Breast epithelium (tissue), 4 donors: ENCODE measurements around the gene ARHGAP20. TPM values are rescaled to one million over a fixed set of nuclear protein-coding genes. Genes with fewer than 3 reads are reported as not detected.
A peak's percentile ranks its signal among the peaks of the same experiment; 100 is the strongest.

Experiments
- DNase-seq, 2 donors: peaks; one replicate each; pipeline ENCODE4 v3.0.0-alpha.2; 2019; ENCODE audit warnings: low spot score in 2 of 2
- H3K27ac ChIP-seq, 2 donors: fragments of 200-600 bp; sonication (generic) in 1 of 2; one replicate each; pipeline ENCODE4 v1.5.1; 2016 to 2019; ENCODE audit warnings: mild to moderate bottlenecking in 1 of 2
- H3K27me3 ChIP-seq, 2 donors: fragments of 200-600 bp; sonication (generic) in 1 of 2; one replicate each; pipeline versions ENCODE4 v1.5.1 to v1.6.0; 2017 to 2019; ENCODE audit warnings: control low read depth in 1 of 2, mild to moderate bottlenecking in 1 of 2
- H3K36me3 ChIP-seq: fragments of 200-600 bp; one replicate; pipeline ENCODE4 v1.5.1; 2019
- H3K4me1 ChIP-seq, 2 donors: fragments of 200-600 bp; sonication (generic); one replicate each; pipeline ENCODE4 v1.5.1; 2016 to 2019; ENCODE audit warnings: control low read depth in 1 of 2
- H3K4me3 ChIP-seq, 3 donors: fragments of 200-600 bp; sonication (generic); 1 replicate in 2 of 3; 2 replicates in 1 of 3; pipeline ENCODE4 v1.5.1; 2016 to 2019; ENCODE audit warnings: mild to moderate bottlenecking in 3 of 3, moderate library complexity in 2 of 3
- H3K9me3 ChIP-seq, 2 donors: fragments of 200-600 bp; sonication (generic) in 1 of 2; one replicate each; pipeline ENCODE4 v1.5.1; 2016 to 2019; ENCODE audit warnings: control low read depth in 1 of 2
- CTCF ChIP-seq, 3 donors: fragments of 450-650 bp; IDR thresholded peaks; one replicate each; pipeline ENCODE4 v1.5.1; 2016 to 2017; ENCODE audit warnings: antibody characterized with exemption in 3 of 3, mild to moderate bottlenecking in 3 of 3, moderate library complexity in 3 of 3
- POLR2A ChIP-seq: fragments of 450-650 bp; IDR thresholded peaks from one replicate; pipeline ENCODE4 v1.6.1; 2016; ENCODE audit warnings: antibody characterized with exemption, mild to moderate bottlenecking, moderate library complexity
- POLR2AphosphoS5 ChIP-seq, 3 donors: sonication (generic); formaldehyde crosslinking; IDR thresholded peaks; one replicate each; pipeline ENCODE4 v1.6.1; 2017; ENCODE audit warnings: antibody characterized with exemption in 3 of 3
- intact Hi-C: fragments of 100-400 bp; cut with DNase I; formaldehyde crosslinking; loops from one replicate; pipeline ENCODE4 v1.15.1; 2023; ENCODE audit warnings: low total_unique reads
- total RNA-seq, 3 donors: library from RNA; depleted of rRNA; stranded (reverse); fragments of >200 nt; gene quantifications; one replicate each; pipeline ENCODE4 v1.1.0, GENCODE V29; 2016

ARHGAP20 gene
- total RNA-seq, 3 donors from 2014 or later: 5.4 to 34.6 (median 11.8) TPM

GRCh38 chr11:110734790-110735189, 22.6 kb upstream of the ARHGAP20 start:
- Histone ChIP-seq H3K4me1 (no peaks in the 10 kb centered on the region), H3K36me3 (no peaks in the 10 kb centered on the region), H3K4me3 (no peak overlapping the region), H3K27ac (no peak overlapping the region), H3K9me3 (no peaks in the 10 kb centered on the region), H3K27me3 (no peaks in the 10 kb centered on the region)
- DNase-seq: no peak
- intact Hi-C loops: no loop called here
- TF ChIP-seq POLR2AphosphoS5 (IDR thresholded peaks at IDR 0.05) (no peak), CTCF (IDR thresholded peaks at IDR 0.05) (no peak), POLR2A (no peak)

- intact Hi-C loops: no loop called here
- H3K4me3 ChIP-seq: no peak overlapping the region
- H3K27me3 ChIP-seq: no peaks in the 10 kb centered on the region
- TF ChIP-seq CTCF (IDR thresholded peaks at IDR 0.05) (no peak), POLR2A (no peak), POLR2AphosphoS5 (IDR thresholded peaks at IDR 0.05) (no peak)
- H3K9me3 ChIP-seq: no peaks in the 10 kb centered on the region
- H3K4me1 ChIP-seq: no peaks in the 10 kb centered on the region
- no peak for DNase-seq
- no peaks in the 10 kb centered on the region for H3K36me3 ChIP-seq
- no peak overlapping the region for H3K27ac ChIP-seq
Observed at GRCh38 chr11:110730773-110731172, 18.5 kb upstream of the ARHGAP20 start.

GRCh38 chr11:110728883-110729282, 16.6 kb upstream of the ARHGAP20 start:
- no peak overlapping the region for H3K4me3 ChIP-seq
- DNase-seq: no peak
- no peaks in the 10 kb centered on the region for H3K27me3 ChIP-seq
- H3K36me3 ChIP-seq: no peaks in the 10 kb centered on the region
- intact Hi-C loops: no loop called here
- no peak for TF ChIP-seq POLR2AphosphoS5 (IDR thresholded peaks at IDR 0.05)
- no peak for TF ChIP-seq POLR2A
- TF ChIP-seq CTCF (IDR thresholded peaks at IDR 0.05): no peak
- no peaks in the 10 kb centered on the region for H3K4me1 ChIP-seq
- H3K27ac ChIP-seq: no peak overlapping the region
- H3K9me3 ChIP-seq: no peaks in the 10 kb centered on the region

GRCh38 chr11:110728476-110728875, 16.2 kb upstream of the ARHGAP20 start:
- no peaks in the 10 kb centered on the region for H3K27me3 ChIP-seq
- no peaks in the 10 kb centered on the region for H3K36me3 ChIP-seq
- no peak for DNase-seq
- no peaks in the 10 kb centered on the region for H3K4me1 ChIP-seq
- TF ChIP-seq POLR2A: no peak
- no peak for TF ChIP-seq CTCF (IDR thresholded peaks at IDR 0.05)
- no peak for TF ChIP-seq POLR2AphosphoS5 (IDR thresholded peaks at IDR 0.05)
- no peak overlapping the region for H3K4me3 ChIP-seq
- no peaks in the 10 kb centered on the region for H3K9me3 ChIP-seq
- intact Hi-C loops: no loop called here
- H3K27ac ChIP-seq: peak overlapping the region in 1 of 2 donors; percentile 4

- TF ChIP-seq CTCF (IDR thresholded peaks at IDR 0.05): no peak
- no peak for TF ChIP-seq POLR2A
- no peak for TF ChIP-seq POLR2AphosphoS5 (IDR thresholded peaks at IDR 0.05)
Observed at GRCh38 chr11:110724358-110724757, 12.1 kb upstream of the ARHGAP20 start.

More at GRCh38 chr11:110724358-110724757, 12.1 kb upstream of the ARHGAP20 start:
- H3K4me3 ChIP-seq: no peak overlapping the region
- no peaks in the 10 kb centered on the region for H3K9me3 ChIP-seq
- intact Hi-C loops: no loop called here
- no peak for DNase-seq
- no peaks in the 10 kb centered on the region for H3K36me3 ChIP-seq
- H3K27ac ChIP-seq: no peak overlapping the region
- H3K27me3 ChIP-seq: no peaks in the 10 kb centered on the region
- no peaks in the 10 kb centered on the region for H3K4me1 ChIP-seq
